GM20000 (cell line): ENCODE data around the gene TCERG1L.

ENCODE experiments used
- DNase-seq: peaks from one replicate; pipeline ENCODE4 v3.0.0; 2012; ENCODE audit warnings: low spot score
- TF ChIP-seq, protein P1 (sequence below): IDR thresholded peaks from 2 replicates; pipeline ENCODE4 v1.5.1; 2012; ENCODE audit warnings: mild to moderate bottlenecking, control low read depth; ENCODE audit errors: extremely low read depth, missing control alignments

Gene TCERG1L

DNA sequence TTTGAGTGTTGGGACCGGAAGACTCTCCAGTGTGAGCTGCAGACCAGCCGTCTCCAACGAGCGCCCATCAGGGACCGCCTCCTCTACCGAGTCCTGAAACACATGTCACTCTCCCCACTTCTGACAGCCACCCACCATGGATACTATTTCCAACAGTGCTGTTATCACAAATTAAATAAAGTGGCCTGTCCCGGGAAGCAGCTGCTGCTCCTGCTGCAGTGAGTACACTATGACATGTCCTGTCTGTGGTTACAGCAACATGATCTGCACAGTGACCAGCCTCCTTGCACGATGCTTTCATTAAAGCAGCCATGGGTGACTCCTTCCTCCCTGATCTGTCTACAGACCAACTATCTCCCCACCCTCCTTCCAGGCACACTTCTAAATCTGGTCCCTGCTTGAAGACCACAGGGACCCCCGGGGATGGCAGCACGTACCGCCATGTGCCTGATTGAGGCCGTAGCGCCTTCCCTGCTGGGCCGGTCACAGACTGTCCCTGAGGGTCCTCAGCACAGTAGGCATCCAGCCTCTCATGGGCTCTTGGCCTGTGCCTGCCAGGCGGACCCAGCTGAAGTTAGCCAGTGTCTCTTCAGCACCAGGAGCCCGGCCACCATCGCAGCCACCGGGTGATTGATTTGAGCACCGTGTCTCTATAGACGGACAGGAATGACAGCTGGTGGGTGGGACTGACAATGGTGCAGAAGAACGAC lies 58.8 kb downstream of the TCERG1L start:
- DNase-seq: no peak
- TF ChIP-seq, protein P1, sequence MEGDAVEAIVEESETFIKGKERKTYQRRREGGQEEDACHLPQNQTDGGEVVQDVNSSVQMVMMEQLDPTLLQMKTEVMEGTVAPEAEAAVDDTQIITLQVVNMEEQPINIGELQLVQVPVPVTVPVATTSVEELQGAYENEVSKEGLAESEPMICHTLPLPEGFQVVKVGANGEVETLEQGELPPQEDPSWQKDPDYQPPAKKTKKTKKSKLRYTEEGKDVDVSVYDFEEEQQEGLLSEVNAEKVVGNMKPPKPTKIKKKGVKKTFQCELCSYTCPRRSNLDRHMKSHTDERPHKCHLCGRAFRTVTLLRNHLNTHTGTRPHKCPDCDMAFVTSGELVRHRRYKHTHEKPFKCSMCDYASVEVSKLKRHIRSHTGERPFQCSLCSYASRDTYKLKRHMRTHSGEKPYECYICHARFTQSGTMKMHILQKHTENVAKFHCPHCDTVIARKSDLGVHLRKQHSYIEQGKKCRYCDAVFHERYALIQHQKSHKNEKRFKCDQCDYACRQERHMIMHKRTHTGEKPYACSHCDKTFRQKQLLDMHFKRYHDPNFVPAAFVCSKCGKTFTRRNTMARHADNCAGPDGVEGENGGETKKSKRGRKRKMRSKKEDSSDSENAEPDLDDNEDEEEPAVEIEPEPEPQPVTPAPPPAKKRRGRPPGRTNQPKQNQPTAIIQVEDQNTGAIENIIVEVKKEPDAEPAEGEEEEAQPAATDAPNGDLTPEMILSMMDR: no peak

DNA sequence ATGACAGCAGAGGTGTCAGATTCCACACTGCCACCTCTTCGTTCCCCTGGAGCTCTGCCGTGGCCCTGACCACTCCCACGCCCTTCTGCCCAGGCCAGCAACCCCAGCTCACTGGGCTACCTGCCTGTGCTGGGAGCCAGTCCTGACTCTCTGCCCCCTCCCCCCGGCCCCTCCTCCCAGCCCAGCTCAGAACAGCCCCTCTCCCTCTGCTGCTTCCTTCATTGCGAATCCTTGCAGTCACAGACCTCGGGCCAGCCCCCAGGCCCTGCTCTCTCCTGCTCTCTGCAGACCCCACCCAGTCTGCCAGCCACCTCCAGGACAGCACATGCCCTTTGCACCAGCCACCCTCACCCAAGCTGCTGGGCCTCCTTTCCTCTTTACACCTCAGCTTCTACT lies 60.4 kb downstream of the TCERG1L start:
- no peak for DNase-seq
- TF ChIP-seq, protein P1: no peak

DNA sequence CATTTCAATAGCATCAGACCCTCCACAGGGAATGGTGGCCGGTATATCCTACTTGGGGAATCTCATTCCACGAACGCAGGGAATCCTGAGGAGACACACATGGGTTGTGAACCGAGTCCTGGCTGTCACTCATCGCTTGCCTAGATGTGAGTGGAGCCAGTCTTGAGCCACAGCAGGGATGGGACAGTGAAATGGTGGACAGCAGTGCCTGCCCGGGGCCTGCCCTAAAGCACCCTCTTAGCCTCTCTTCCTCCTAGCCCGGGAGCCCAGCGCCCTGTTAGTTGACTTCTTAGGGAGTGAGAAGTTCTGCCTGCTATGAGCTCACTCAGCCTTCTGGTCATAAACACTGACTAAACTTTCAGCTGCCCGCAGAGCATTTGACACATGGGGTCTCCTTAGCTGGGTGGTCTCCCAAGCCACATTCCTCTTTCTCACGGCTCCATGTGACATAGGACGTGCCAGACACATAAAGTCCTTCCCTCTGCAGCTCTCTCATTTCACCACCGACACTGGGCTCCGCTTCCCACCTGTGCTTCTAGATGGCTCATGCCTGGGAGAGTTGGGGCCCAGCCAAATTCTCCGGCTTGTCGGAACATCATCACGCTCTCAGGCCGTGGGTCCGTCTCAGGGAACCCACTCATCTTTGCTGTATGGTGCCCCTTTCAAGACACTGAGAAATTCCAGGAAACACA lies 60.9 kb downstream of the TCERG1L start:
- TF ChIP-seq, protein P1: no peak
- no peak for DNase-seq

DNA sequence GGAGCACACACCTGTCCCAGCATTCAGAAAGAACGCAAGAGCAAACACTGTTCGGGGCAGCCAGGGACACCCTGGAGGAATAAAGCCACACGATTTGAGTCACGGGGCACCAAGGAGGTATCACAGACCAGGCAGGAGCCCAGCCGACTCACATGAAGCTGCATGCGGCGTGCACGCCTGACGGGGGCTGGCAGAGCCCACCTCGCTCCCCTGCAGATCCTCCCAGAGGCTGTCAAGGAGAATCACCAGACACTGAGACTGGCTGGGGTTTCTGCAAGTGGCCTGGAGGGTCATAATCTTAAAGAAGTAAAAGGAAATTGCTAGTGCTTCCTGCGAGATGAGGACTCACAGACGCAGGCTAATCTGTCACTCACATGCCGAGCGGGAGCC lies 61.6 kb downstream of the TCERG1L start:
- TF ChIP-seq, protein P1: no peak
- DNase-seq: no peak

DNA sequence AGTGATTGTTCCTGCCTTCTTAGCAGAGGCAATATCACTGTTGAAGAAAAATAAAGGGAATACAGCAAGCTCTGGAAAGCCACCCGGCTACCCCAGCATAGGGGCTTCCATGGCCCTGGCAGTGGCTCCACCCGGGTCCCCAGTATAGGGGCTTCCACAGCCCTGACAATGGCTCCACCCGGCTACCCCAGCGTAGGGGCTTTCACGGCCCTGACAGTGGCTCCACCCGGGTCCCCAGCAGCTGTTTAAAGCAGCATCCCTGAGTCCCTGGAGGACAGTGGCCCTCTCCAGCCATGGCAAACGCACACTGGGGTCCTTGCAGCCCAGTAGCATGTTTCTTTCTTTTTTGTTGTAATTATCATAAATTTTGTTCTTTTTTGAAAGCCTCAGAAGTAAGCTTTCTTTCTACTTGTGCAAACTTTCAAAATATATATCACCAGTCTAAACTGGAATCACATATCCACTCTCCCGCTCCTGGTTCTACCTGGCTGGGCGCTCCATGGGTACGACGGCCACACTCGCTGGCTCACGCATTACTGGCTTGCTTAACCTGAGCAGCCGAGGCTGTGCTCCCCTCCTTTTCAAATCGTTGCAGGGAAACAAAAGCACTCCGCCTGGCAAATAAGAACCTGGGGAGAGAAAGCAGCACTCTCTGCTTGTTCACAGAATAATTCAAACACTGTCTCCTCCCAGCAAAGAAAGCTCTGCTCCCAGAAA lies 62.1 kb downstream of the TCERG1L start:
- DNase-seq: no peak
- TF ChIP-seq, protein P1: no peak

DNA sequence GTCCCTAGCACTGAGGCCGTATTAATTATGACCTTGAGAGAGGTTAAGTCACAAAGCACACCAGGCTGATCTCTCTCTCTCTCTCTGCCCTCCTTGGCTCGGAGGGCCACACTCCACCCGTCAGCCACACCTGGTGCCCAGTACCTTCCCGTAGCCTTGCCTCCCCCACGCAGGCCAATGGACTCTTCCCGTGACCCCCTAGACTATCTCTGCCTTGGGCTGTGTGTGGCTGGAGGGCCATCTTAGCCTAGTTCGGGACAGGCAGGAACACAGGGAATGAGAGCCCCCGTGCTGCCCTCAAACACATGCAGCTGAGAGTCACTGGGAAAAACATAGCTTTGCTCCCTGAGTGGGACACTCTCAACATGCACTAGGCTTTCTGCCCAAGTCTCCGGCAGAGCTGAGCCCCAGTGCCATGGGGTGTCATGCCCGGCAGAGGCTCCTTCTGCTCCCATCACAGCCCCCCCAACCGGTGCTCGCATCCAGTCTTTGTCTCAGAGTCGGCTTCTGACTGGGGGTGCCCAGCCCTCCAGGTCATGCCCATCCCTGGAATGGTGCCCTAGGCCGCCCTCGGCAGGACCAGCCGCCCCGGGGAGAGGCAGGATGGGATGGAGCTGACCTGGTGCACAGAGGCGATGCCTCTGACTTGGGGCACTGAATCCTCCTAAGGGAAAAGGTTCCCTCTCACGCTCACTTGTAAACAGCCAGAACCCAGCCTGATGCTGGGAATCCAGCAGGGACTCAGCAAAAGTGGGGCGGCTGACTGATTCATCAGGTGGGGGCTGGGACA lies 63.0 kb downstream of the TCERG1L start:
- TF ChIP-seq, protein P1: no peak
- DNase-seq: no peak

DNA sequence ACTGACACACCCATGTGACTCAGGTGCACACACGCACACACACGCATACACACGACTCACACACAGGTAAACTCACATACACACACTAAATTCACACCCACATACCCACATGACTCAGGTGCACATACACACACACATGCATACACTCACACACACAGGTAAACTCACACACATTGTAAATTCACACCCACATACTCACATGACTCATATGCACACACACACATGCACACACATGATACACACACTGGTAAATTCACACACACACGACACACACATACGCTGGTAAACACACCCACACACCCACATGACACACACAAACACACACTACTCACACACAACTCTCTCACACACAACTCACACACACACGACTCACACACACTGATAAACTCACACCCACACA lies 63.6 kb downstream of the TCERG1L start:
- DNase-seq: no peak
- TF ChIP-seq, protein P1: no peak
